Muscle layer of duodenum (tissue), 2 donors: Measurements from ENCODE around the gene KDM4B.

ENCODE experiments used
- H3K27ac ChIP-seq: one replicate; pipeline ENCODE4 v1.7.0; 2013; ENCODE audit warnings: mild to moderate bottlenecking, low read length
- H3K27me3 ChIP-seq: one replicate; pipeline ENCODE4 v1.7.0; 2013; ENCODE audit warnings: low read depth, mild to moderate bottlenecking, control low read depth, low read length
- H3K36me3 ChIP-seq, 2 donors: one replicate each; pipeline ENCODE4 v1.7.0; 2013; ENCODE audit warnings: low read length in 2 of 2, control low read depth in 1 of 2, mild to moderate bottlenecking in 1 of 2; ENCODE audit not compliant: insufficient read depth in 2 of 2, control insufficient read depth in 1 of 2
- H3K4me1 ChIP-seq, 2 donors: one replicate each; pipeline ENCODE4 v1.7.0; 2013; ENCODE audit warnings: low read length in 2 of 2, mild to moderate bottlenecking in 2 of 2, control low read depth in 1 of 2, moderate library complexity in 1 of 2; ENCODE audit not compliant: insufficient read depth in 2 of 2, control insufficient read depth in 1 of 2
- H3K4me3 ChIP-seq, 2 donors: one replicate each; pipeline ENCODE4 v1.7.0; 2013; ENCODE audit warnings: low read length in 2 of 2, low read depth in 1 of 2, mild to moderate bottlenecking in 1 of 2
- H3K9me3 ChIP-seq, 2 donors: one replicate each; pipeline ENCODE4 v1.7.0; 2013; ENCODE audit warnings: low read length in 2 of 2, control low read depth in 1 of 2, mild to moderate bottlenecking in 1 of 2; ENCODE audit not compliant: control insufficient read depth in 1 of 2
- donor health status: healthy.

KDM4B gene

GRCh38 chr19:5089283-5089682 lies 120.4 kb downstream of the KDM4B start:
- Histone ChIP-seq H3K36me3 (peaks cover 15 to 37% of the 10 kb centered on the region in 2 donors), H3K4me1 (peaks cover 0 to 29% of the 10 kb centered on the region in 2 donors), H3K4me3 (no peak overlapping the region), H3K27ac (no peak overlapping the region), H3K9me3 (no peaks in the 10 kb centered on the region), H3K27me3 (no peaks in the 10 kb centered on the region)

GRCh38 chr19:5090465-5091017 lies 121.6 kb downstream of the KDM4B start:
- no peak overlapping the region for H3K27ac ChIP-seq
- H3K9me3 ChIP-seq, result no peaks in the 10 kb centered on the region
- no peaks in the 10 kb centered on the region for H3K27me3 ChIP-seq
- peaks cover 15 to 36% of the 10 kb centered on the region in 2 donors for H3K36me3 ChIP-seq
- H3K4me3 ChIP-seq, result peak overlapping the region in 1 of 2 donors; percentile 21
- peaks cover 0 to 29% of the 10 kb centered on the region in 2 donors for H3K4me1 ChIP-seq

- H3K36me3 ChIP-seq, result peaks cover 15 to 30% of the 10 kb centered on the region in 2 donors
- H3K27me3 ChIP-seq, result no peaks in the 10 kb centered on the region
- H3K4me3 ChIP-seq, result peak overlapping the region in 1 of 2 donors; percentile 21
- peaks cover 0 to 29% of the 10 kb centered on the region in 2 donors for H3K4me1 ChIP-seq
- H3K27ac ChIP-seq, result no peak overlapping the region
- no peaks in the 10 kb centered on the region for H3K9me3 ChIP-seq
These were observed 122.2 kb downstream of the KDM4B start for GRCh38 chr19:5091018-5091683.

GRCh38 chr19:5091684-5092480 lies 123.0 kb downstream of the KDM4B start:
- H3K27me3 ChIP-seq, result no peaks in the 10 kb centered on the region
- H3K36me3 ChIP-seq, result peaks cover 14 to 23% of the 10 kb centered on the region in 2 donors
- H3K4me3 ChIP-seq, result peak overlapping the region in 1 of 2 donors; percentile 21
- no peak overlapping the region for H3K27ac ChIP-seq
- peaks cover 0 to 29% of the 10 kb centered on the region in 2 donors for H3K4me1 ChIP-seq
- no peaks in the 10 kb centered on the region for H3K9me3 ChIP-seq

GRCh38 chr19:5092481-5092843 lies 123.5 kb downstream of the KDM4B start:
- Histone ChIP-seq H3K4me3 (no peak overlapping the region), H3K27ac (no peak overlapping the region), H3K9me3 (no peaks in the 10 kb centered on the region), H3K27me3 (no peaks in the 10 kb centered on the region), H3K36me3 (peaks cover 8 to 17% of the 10 kb centered on the region in 2 donors), H3K4me1 (peaks cover 0 to 29% of the 10 kb centered on the region in 2 donors)

- Histone ChIP-seq H3K4me3 (no peak overlapping the region), H3K27me3 (no peaks in the 10 kb centered on the region), H3K4me1 (peaks cover 0 to 29% of the 10 kb centered on the region in 2 donors), H3K36me3 (peaks cover 0 to 9% of the 10 kb centered on the region in 2 donors), H3K9me3 (peaks cover 0 to under 1% of the 10 kb centered on the region in 2 donors), H3K27ac (no peak overlapping the region)
These were observed 124.5 kb downstream of the KDM4B start for GRCh38 chr19:5093297-5093928.

- no peak overlapping the region for H3K27ac ChIP-seq
- peaks cover 5 to 10% of the 10 kb centered on the region in 2 donors for H3K36me3 ChIP-seq
- H3K4me3 ChIP-seq, result no peak overlapping the region
- H3K27me3 ChIP-seq, result no peaks in the 10 kb centered on the region
- H3K4me1 ChIP-seq, result peaks cover 0 to 29% of the 10 kb centered on the region in 2 donors
- H3K9me3 ChIP-seq, result peaks cover 5 to 7% of the 10 kb centered on the region in 2 donors
These were observed 125.2 kb downstream of the KDM4B start for GRCh38 chr19:5093948-5094718.

GRCh38 chr19:5094768-5095567 lies 126.1 kb downstream of the KDM4B start:
- H3K27me3 ChIP-seq, result no peaks in the 10 kb centered on the region
- no peak overlapping the region for H3K4me3 ChIP-seq
- peaks cover 12 to 15% of the 10 kb centered on the region in 2 donors for H3K9me3 ChIP-seq
- peaks cover 6 to 17% of the 10 kb centered on the region in 2 donors for H3K36me3 ChIP-seq
- peaks cover 0 to 29% of the 10 kb centered on the region in 2 donors for H3K4me1 ChIP-seq
- H3K27ac ChIP-seq, result no peak overlapping the region

- Histone ChIP-seq H3K36me3 (peaks cover 6 to 22% of the 10 kb centered on the region in 2 donors), H3K27ac (no peak overlapping the region), H3K4me1 (peaks cover 0 to 28% of the 10 kb centered on the region in 2 donors), H3K9me3 (peaks cover 12 to 17% of the 10 kb centered on the region in 2 donors), H3K27me3 (no peaks in the 10 kb centered on the region), H3K4me3 (no peak overlapping the region)
These were observed 126.6 kb downstream of the KDM4B start for GRCh38 chr19:5095568-5095850.

- Histone ChIP-seq H3K4me3 (no peak overlapping the region), H3K27me3 (no peaks in the 10 kb centered on the region), H3K9me3 (peaks cover 12 to 17% of the 10 kb centered on the region in 2 donors), H3K36me3 (peaks cover 6 to 23% of the 10 kb centered on the region in 2 donors), H3K27ac (no peak overlapping the region), H3K4me1 (peaks cover 0 to 20% of the 10 kb centered on the region in 2 donors)
These were observed 127.6 kb downstream of the KDM4B start for GRCh38 chr19:5096536-5096935.
